SK-N-SH treated with all-trans-retinoic acid at 6 μM for 48 hours (cell line): Measurements from ENCODE around the gene DNLZ.

Source experiments
- ATAC-seq: fragments of 200-7000 bp; cut with Tn5 transposase; 3 replicates; pipeline ENCODE4 v1.9.1; 2020; ENCODE audit warnings: mild to moderate bottlenecking, moderate library complexity
- ARNTL ChIP-seq: fragments of 450-650 bp; formaldehyde crosslinking; IDR thresholded peaks from 2 replicates; pipeline ENCODE4 v1.5.0; 2020; ENCODE audit warnings: low read depth, mild to moderate bottlenecking, moderate library complexity, borderline replicate concordance
- CSDC2 ChIP-seq: fragments of 250-450 bp; sonication (Bioruptor Pico); IDR thresholded peaks from 2 replicates; pipeline ENCODE4 v1.5.0; 2020; ENCODE audit warnings: mild to moderate bottlenecking, moderate library complexity
- ESRRG ChIP-seq: fragments of 250-450 bp; sonication (Bioruptor Pico); IDR thresholded peaks from 2 replicates; pipeline ENCODE4 v1.6.1; 2021; ENCODE audit warnings: mild to moderate bottlenecking
- GLIS3 ChIP-seq: fragments of 250-450 bp; sonication (Bioruptor Pico); IDR thresholded peaks from 2 replicates; pipeline ENCODE4 v1.5.0; 2020; ENCODE audit warnings: mild to moderate bottlenecking, moderate library complexity
- ISL1 ChIP-seq: fragments of 250-450 bp; sonication (Bioruptor Pico); IDR thresholded peaks from 2 replicates; pipeline ENCODE4 v2.1.2; 2022; ENCODE audit warnings: mild to moderate bottlenecking, moderate library complexity
- OSR1 ChIP-seq: fragments of 250-450 bp; sonication (Bioruptor Pico); IDR thresholded peaks from 2 replicates; pipeline ENCODE4 v1.8.0; 2022; ENCODE audit warnings: moderate library complexity, mild to moderate bottlenecking, inconsistent platforms
- PPARA ChIP-seq: fragments of 250-450 bp; sonication (Bioruptor Pico); IDR thresholded peaks from 2 replicates; pipeline ENCODE4 v1.5.0; 2020; ENCODE audit warnings: mild to moderate bottlenecking, borderline replicate concordance
- RARB ChIP-seq: fragments of 250-450 bp; sonication (Bioruptor Pico); IDR thresholded peaks from 2 replicates; pipeline ENCODE4 v1.8.0; 2021; ENCODE audit warnings: mild to moderate bottlenecking, moderate library complexity
- SNAI2 ChIP-seq: fragments of 250-450 bp; sonication (Bioruptor Pico); IDR thresholded peaks from 2 replicates; pipeline ENCODE4 v1.5.0; 2020; ENCODE audit warnings: mild to moderate bottlenecking, moderate library complexity
- TCF4 ChIP-seq: fragments of 250-450 bp; sonication (Bioruptor Pico); IDR thresholded peaks from 2 replicates; pipeline ENCODE4 v1.8.0; 2021; ENCODE audit warnings: mild to moderate bottlenecking, moderate library complexity, borderline replicate concordance
- TOX ChIP-seq: fragments of 250-450 bp; sonication (Bioruptor Pico); IDR thresholded peaks from 2 replicates; pipeline ENCODE4 v1.8.0; 2021; ENCODE audit warnings: mild to moderate bottlenecking, moderate library complexity, borderline replicate concordance
- TSHZ2 ChIP-seq: fragments of 250-450 bp; sonication (Bioruptor Pico); IDR thresholded peaks from 2 replicates; pipeline ENCODE4 v1.5.0; 2020; ENCODE audit warnings: mild to moderate bottlenecking, moderate library complexity
- ZC3H10 ChIP-seq: fragments of 250-450 bp; sonication (Bioruptor Pico); IDR thresholded peaks from 2 replicates; pipeline ENCODE4 v1.5.1; 2021; ENCODE audit warnings: mild to moderate bottlenecking, moderate library complexity
- ZFP30 ChIP-seq: fragments of 450-650 bp; formaldehyde crosslinking; IDR thresholded peaks from 2 replicates; pipeline ENCODE4 v1.5.0; 2022; ENCODE audit warnings: mild to moderate bottlenecking, moderate library complexity
- ZNF70 ChIP-seq: fragments of 450-650 bp; formaldehyde crosslinking; IDR thresholded peaks from 2 replicates; pipeline ENCODE4 v1.5.0; 2020; ENCODE audit warnings: mild to moderate bottlenecking, moderate library complexity
- ZNF8 ChIP-seq: fragments of 450-650 bp; formaldehyde crosslinking; IDR thresholded peaks from 2 replicates; pipeline ENCODE4 v1.5.0; 2020; ENCODE audit warnings: mild to moderate bottlenecking, moderate library complexity
- TF ChIP-seq, protein P1 (sequence below): fragments of 250-450 bp; sonication (Bioruptor Pico); IDR thresholded peaks from 2 replicates; pipeline ENCODE4 v1.5.1; 2020; ENCODE audit warnings: low read depth, mild to moderate bottlenecking, moderate library complexity
- TF ChIP-seq, protein P2 (sequence below): fragments of 250-450 bp; sonication (Bioruptor Pico); IDR thresholded peaks from 2 replicates; pipeline ENCODE4 v1.8.0; 2021; ENCODE audit warnings: low read depth, mild to moderate bottlenecking, moderate library complexity, borderline replicate concordance
- TF ChIP-seq, protein P3 (sequence below): fragments of 250-450 bp; sonication (Bioruptor Pico); IDR thresholded peaks from 2 replicates; pipeline ENCODE4 v1.8.0; 2020; ENCODE audit warnings: mild to moderate bottlenecking, moderate library complexity, borderline replicate concordance

Gene DNLZ

DNA sequence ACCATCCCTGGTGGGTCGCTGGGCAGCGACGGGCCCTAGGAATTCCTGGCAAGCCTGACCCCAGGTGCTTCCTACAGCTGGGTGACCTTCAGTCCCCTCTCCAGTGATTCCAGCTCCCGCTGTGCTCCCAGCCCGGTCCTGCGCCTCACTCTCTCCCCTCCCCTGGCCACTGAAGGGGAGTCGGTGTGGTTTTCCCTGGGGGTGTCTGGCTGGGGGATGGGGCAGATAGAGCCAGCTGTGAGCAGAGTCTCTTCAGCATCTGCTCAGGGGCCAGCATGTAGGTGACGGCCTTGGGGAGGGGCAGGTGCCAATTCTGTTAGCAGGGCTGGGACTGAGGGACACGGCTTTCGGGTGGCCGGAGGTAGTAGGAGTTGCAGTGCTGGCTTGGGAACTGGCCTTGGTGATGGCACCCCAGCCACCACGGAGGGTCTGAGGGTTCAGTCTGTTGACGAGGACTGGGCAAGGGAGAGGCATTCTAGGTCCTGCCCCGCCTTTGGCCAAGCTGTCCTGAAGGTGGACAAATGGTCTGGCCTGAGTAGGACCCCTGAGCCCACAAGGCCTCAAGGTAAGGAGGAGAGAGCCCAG is 33.0 kb downstream of the DNLZ start:
- ATAC-seq, result no peak
- TF ChIP-seq, protein P1, sequence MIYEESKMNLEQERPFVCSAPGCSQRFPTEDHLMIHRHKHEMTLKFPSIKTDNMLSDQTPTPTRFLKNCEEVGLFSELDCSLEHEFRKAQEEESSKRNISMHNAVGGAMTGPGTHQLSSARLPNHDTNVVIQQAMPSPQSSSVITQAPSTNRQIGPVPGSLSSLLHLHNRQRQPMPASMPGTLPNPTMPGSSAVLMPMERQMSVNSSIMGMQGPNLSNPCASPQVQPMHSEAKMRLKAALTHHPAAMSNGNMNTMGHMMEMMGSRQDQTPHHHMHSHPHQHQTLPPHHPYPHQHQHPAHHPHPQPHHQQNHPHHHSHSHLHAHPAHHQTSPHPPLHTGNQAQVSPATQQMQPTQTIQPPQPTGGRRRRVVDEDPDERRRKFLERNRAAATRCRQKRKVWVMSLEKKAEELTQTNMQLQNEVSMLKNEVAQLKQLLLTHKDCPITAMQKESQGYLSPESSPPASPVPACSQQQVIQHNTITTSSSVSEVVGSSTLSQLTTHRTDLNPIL (CRISPR knock-in tag), result no peak
- TF ChIP-seq ZFP30 (no peak), ISL1 (CRISPR knock-in tag) (no peak), PPARA (CRISPR knock-in tag) (no peak), ESRRG (CRISPR knock-in tag) (no peak), RARB (CRISPR knock-in tag) (no peak), ZNF70 (no peak), OSR1 (CRISPR knock-in tag) (no peak), SNAI2 (CRISPR knock-in tag) (no peak), ZC3H10 (CRISPR knock-in tag) (no peak), ZNF8 (CRISPR knock-in tag) (no peak), GLIS3 (CRISPR knock-in tag) (no peak), ARNTL (CRISPR knock-in tag) (no peak)
- TF ChIP-seq, protein P2, sequence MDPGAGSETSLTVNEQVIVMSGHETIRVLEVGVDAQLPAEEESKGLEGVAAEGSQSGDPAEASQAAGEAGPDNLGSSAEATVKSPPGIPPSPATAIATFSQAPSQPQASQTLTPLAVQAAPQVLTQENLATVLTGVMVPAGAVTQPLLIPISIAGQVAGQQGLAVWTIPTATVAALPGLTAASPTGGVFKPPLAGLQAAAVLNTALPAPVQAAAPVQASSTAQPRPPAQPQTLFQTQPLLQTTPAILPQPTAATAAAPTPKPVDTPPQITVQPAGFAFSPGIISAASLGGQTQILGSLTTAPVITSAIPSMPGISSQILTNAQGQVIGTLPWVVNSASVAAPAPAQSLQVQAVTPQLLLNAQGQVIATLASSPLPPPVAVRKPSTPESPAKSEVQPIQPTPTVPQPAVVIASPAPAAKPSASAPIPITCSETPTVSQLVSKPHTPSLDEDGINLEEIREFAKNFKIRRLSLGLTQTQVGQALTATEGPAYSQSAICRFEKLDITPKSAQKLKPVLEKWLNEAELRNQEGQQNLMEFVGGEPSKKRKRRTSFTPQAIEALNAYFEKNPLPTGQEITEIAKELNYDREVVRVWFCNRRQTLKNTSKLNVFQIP, result no peak
- TF ChIP-seq, protein P3, sequence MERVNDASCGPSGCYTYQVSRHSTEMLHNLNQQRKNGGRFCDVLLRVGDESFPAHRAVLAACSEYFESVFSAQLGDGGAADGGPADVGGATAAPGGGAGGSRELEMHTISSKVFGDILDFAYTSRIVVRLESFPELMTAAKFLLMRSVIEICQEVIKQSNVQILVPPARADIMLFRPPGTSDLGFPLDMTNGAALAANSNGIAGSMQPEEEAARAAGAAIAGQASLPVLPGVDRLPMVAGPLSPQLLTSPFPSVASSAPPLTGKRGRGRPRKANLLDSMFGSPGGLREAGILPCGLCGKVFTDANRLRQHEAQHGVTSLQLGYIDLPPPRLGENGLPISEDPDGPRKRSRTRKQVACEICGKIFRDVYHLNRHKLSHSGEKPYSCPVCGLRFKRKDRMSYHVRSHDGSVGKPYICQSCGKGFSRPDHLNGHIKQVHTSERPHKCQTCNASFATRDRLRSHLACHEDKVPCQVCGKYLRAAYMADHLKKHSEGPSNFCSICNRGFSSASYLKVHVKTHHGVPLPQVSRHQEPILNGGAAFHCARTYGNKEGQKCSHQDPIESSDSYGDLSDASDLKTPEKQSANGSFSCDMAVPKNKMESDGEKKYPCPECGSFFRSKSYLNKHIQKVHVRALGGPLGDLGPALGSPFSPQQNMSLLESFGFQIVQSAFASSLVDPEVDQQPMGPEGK, result no peak

DNA sequence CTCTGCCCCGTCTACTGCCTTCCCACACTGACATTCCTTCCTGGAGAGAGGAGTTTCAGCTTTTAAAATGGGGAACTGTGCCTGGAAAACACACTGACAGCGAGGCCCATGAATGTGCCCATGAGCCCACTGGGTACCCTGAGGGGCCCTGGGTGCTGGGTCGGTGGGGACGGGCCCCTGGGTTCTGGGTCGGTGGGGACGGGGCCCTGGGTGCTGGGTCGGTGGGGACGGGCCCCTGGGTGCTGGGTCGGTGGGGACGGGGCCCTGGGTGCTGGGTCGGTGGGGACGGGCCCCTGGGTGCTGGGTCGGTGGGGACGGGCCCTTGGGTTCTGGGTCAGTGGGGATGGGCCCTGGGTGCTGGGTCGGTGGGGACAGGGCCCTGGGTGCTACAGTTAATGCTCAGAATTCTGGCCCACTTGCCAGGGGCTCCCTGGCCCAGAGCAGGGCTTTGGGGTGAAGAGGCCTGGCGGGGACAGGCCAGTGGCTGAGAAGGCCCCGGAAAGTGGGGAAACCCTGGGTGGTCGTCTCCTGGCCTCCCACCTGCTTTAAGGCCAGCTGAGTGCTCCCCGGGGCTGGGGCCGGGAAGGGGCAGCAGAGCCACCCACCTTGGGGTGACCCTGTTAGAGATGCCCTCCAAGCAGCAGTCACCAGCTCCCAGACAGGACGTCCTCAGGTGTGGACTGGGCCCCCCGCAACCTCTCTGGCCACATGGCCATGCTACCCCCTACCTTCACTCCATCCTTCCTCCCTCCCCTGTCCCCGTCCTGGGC is 33.7 kb downstream of the DNLZ start:
- ATAC-seq, result no peak
- TF ChIP-seq TOX (CRISPR knock-in tag) (no peak), ARNTL (CRISPR knock-in tag) (no peak), CSDC2 (no peak)
- TF ChIP-seq, all 23 proteins: peak for 0

GRCh38 chr9:136329211-136329627 is 34.3 kb downstream of the DNLZ start:
- no peak for TF ChIP-seq PPARA (CRISPR knock-in tag)
- no peak for TF ChIP-seq TCF4 (CRISPR knock-in tag)
- TF ChIP-seq TOX (CRISPR knock-in tag), result no peak
- TF ChIP-seq, protein P3, result no peak
- no peak for TF ChIP-seq RARB (CRISPR knock-in tag)
- TF ChIP-seq, protein P2, result no peak
- no peak for TF ChIP-seq SNAI2 (CRISPR knock-in tag)
- no peak for TF ChIP-seq TSHZ2 (CRISPR knock-in tag)
- TF ChIP-seq, all 23 proteins: peak for 0
- no peak for ATAC-seq
